Activated T-helper 2 cell treated with anti-CD3 and anti-CD28 coated beads, Interferon-gamma antibody, Interleukin-2, Interleukin-4, amounts not matched to agents 10 μg/mL and 5 μg/mL and 100 μg/mL, durations not matched to agents 14 hours and 24 hours and 36 hours (primary cell): ENCODE measurements around the gene CTCF. TPM values are rescaled to one million over a fixed set of nuclear protein-coding genes. Genes with fewer than 3 reads are reported as not detected.
"Not testable (repeated sequence)": the region's sequence is repeated elsewhere in the genome, so short reads cannot be mapped to it uniquely, and the experiment has no call there.

ENCODE experiments used
- DNase-seq: peaks from one replicate; pipeline ENCODE4 v3.0.0; 2021; ENCODE audit warnings: low spot score
- H3K27ac Mint-ChIP-seq: one replicate; pipeline ENCODE4 v1.8.0; 2021; ENCODE audit warnings: mixed read lengths
- H3K27me3 Mint-ChIP-seq: one replicate; pipeline ENCODE4 v1.8.0; 2021; ENCODE audit warnings: low read depth, mixed read lengths
- H3K36me3 Mint-ChIP-seq: one replicate; pipeline ENCODE4 v1.8.0; 2021; ENCODE audit warnings: low read depth, mixed read lengths
- H3K4me1 Mint-ChIP-seq: one replicate; pipeline ENCODE4 v1.8.0; 2021; ENCODE audit warnings: low read depth, mixed read lengths
- H3K4me3 Mint-ChIP-seq: one replicate; pipeline ENCODE4 v1.8.0; 2021; ENCODE audit warnings: low read depth, mild to moderate bottlenecking, moderate library complexity, mixed read lengths
- H3K9me3 Mint-ChIP-seq: one replicate; pipeline ENCODE4 v1.8.0; 2021; ENCODE audit warnings: mixed read lengths
- intact Hi-C: fragments of 100-400 bp; cut with micrococcal nuclease; formaldehyde crosslinking; loops from one replicate; pipeline ENCODE4 v1.15.1; 2023
- total RNA-seq: library from RNA; stranded (reverse); gene quantifications from 2 replicates; pipeline ENCODE4 v1.2.3, GENCODE V29; 2022

CTCF gene
- 59.7 and 61.2 TPM in 2 replicates for total RNA-seq

- Mint-ChIP-seq H3K27me3 (no peaks in the 10 kb centered on the region), H3K36me3 (peaks cover 2% of the 10 kb centered on the region), H3K27ac (peak within 1 kb of the TSS; percentile 90), H3K4me3 (peak within 1 kb of the TSS; percentile 86), H3K4me1 (peaks cover 34% of the 10 kb centered on the region), H3K9me3 (no peaks in the 10 kb centered on the region)
- intact Hi-C loops = loop anchor here (1.0 to 5.0 kb wide), 7 partner anchors 15 to 510 kb away; partner anchors contain the start of genes ACD, CARMIL2, CENPT and NUTF2
- no peak for DNase-seq
Observed at GRCh38 chr16:67562526-67562917, at the start of gene CTCF. Gene CTCF, plus strand, starts transcription at chr16:67562526. Its CDS starts 48,307 bp downstream, at chr16:67610833.

GRCh38 chr16:67513892-67514291, 48.4 kb upstream of the CTCF start:
- not testable (repeated sequence) for H3K36me3 Mint-ChIP-seq, H3K27me3 Mint-ChIP-seq, H3K9me3 Mint-ChIP-seq, H3K4me3 Mint-ChIP-seq, DNase-seq, H3K27ac Mint-ChIP-seq
- intact Hi-C loops = loop anchor here (1.0 kb wide), 1 partner anchor 20 kb away; no protein-coding TSS in a partner anchor
- H3K4me1 Mint-ChIP-seq = peaks cover 13% of the 10 kb centered on the region

GRCh38 chr16:67514382-67514828, 47.9 kb upstream of the CTCF start:
- no peak overlapping the region for H3K27ac Mint-ChIP-seq
- H3K4me1 Mint-ChIP-seq = peaks cover 11% of the 10 kb centered on the region
- H3K27me3 Mint-ChIP-seq = no peaks in the 10 kb centered on the region
- DNase-seq = peak; percentile 71
- H3K9me3 Mint-ChIP-seq = no peaks in the 10 kb centered on the region
- intact Hi-C loops = loop anchor here (1.0 kb wide), 1 partner anchor 20 kb away; no protein-coding TSS in a partner anchor
- H3K4me3 Mint-ChIP-seq = no peak overlapping the region
- no peaks in the 10 kb centered on the region for H3K36me3 Mint-ChIP-seq

GRCh38 chr16:67516296-67517154, 45.8 kb upstream of the CTCF start:
- Mint-ChIP-seq H3K27ac (no peak overlapping the region), H3K4me1 (peaks cover 19% of the 10 kb centered on the region), H3K36me3 (no peaks in the 10 kb centered on the region), H3K9me3 (no peaks in the 10 kb centered on the region), H3K4me3 (no peak overlapping the region), H3K27me3 (no peaks in the 10 kb centered on the region)
- no peak for DNase-seq
- intact Hi-C loops = no loop called here

GRCh38 chr16:67517155-67517445, 45.2 kb upstream of the CTCF start:
- Mint-ChIP-seq H3K36me3 (no peaks in the 10 kb centered on the region), H3K4me1 (peaks cover 20% of the 10 kb centered on the region), H3K27me3 (no peaks in the 10 kb centered on the region), H3K9me3 (no peaks in the 10 kb centered on the region), H3K4me3 (no peak overlapping the region), H3K27ac (no peak overlapping the region)
- no peak for DNase-seq
- intact Hi-C loops = no loop called here

GRCh38 chr16:67517661-67518423, 44.5 kb upstream of the CTCF start:
- no peak overlapping the region for H3K4me3 Mint-ChIP-seq

GRCh38 chr16:67518676-67519075, 43.6 kb upstream of the CTCF start:
- Mint-ChIP-seq H3K27ac (no peak overlapping the region), H3K4me1 (peaks cover 23% of the 10 kb centered on the region), H3K27me3 (no peaks in the 10 kb centered on the region), H3K4me3 (no peak overlapping the region), H3K36me3 (no peaks in the 10 kb centered on the region), H3K9me3 (no peaks in the 10 kb centered on the region)
- intact Hi-C loops = no loop called here
- no peak for DNase-seq

More at GRCh38 chr16:67517661-67518423, 44.5 kb upstream of the CTCF start:
- H3K27me3 Mint-ChIP-seq = no peaks in the 10 kb centered on the region
- H3K9me3 Mint-ChIP-seq = no peaks in the 10 kb centered on the region
- H3K27ac Mint-ChIP-seq = no peak overlapping the region
- H3K4me1 Mint-ChIP-seq = peaks cover 22% of the 10 kb centered on the region
- intact Hi-C loops = no loop called here
- H3K36me3 Mint-ChIP-seq = no peaks in the 10 kb centered on the region
- no peak for DNase-seq

- no peak for DNase-seq
- intact Hi-C loops = no loop called here
- Mint-ChIP-seq H3K9me3 (no peaks in the 10 kb centered on the region), H3K4me3 (no peak overlapping the region), H3K4me1 (peaks cover 23% of the 10 kb centered on the region), H3K36me3 (no peaks in the 10 kb centered on the region), H3K27me3 (peaks cover 3% of the 10 kb centered on the region), H3K27ac (no peak overlapping the region)
Observed at GRCh38 chr16:67519242-67519641, 43.1 kb upstream of the CTCF start.

- intact Hi-C loops = loop anchor here (1.0 to 10.0 kb wide), 9 partner anchors 8 to 414 kb away; partner anchors contain the start of genes AGRP, ATP6V0D1, CTCF and CTRL
- peaks cover 18% of the 10 kb centered on the region for H3K4me1 Mint-ChIP-seq
- H3K4me3 Mint-ChIP-seq = peak overlapping the region; percentile 85
- H3K27ac Mint-ChIP-seq = peak overlapping the region; percentile 98
- peak; percentile 94 for DNase-seq
- H3K9me3 Mint-ChIP-seq = no peaks in the 10 kb centered on the region
- H3K27me3 Mint-ChIP-seq = peaks cover 5% of the 10 kb centered on the region
- H3K36me3 Mint-ChIP-seq = no peaks in the 10 kb centered on the region
Observed at GRCh38 chr16:67521095-67521804, 41.1 kb upstream of the CTCF start.

- Mint-ChIP-seq H3K27ac (no peak overlapping the region), H3K4me1 (peaks cover 19% of the 10 kb centered on the region), H3K36me3 (no peaks in the 10 kb centered on the region), H3K9me3 (no peaks in the 10 kb centered on the region), H3K4me3 (no peak overlapping the region), H3K27me3 (peaks cover 9% of the 10 kb centered on the region)
- no peak for DNase-seq
- intact Hi-C loops = loop anchor here (10.0 kb wide), 2 partner anchors 279 to 409 kb away; partner anchors contain the start of genes CTRL, PSMB10, RANBP10 and TSNAXIP1
Observed at GRCh38 chr16:67525176-67525860, 37.0 kb upstream of the CTCF start.

GRCh38 chr16:67526149-67526791, 36.1 kb upstream of the CTCF start:
- Mint-ChIP-seq H3K4me1 (peaks cover 16% of the 10 kb centered on the region), H3K9me3 (no peaks in the 10 kb centered on the region), H3K27me3 (peaks cover 16% of the 10 kb centered on the region), H3K27ac (no peak overlapping the region), H3K4me3 (no peak overlapping the region), H3K36me3 (no peaks in the 10 kb centered on the region)
- intact Hi-C loops = loop anchor here (10.0 kb wide), 2 partner anchors 279 to 409 kb away; partner anchors contain the start of genes CTRL, PSMB10, RANBP10 and TSNAXIP1
- DNase-seq = no peak
